Spleen (tissue), 11 donors: Measurements from ENCODE around the gene ZBTB3. TPM values are rescaled to one million over a fixed set of nuclear protein-coding genes. Genes with fewer than 3 reads are reported as not detected.
A peak's percentile ranks its signal among the peaks of the same experiment; 100 is the strongest.
"Not testable (repeated sequence)": the region's sequence is repeated elsewhere in the genome, so short reads cannot be mapped to it uniquely, and the experiment has no call there.

ENCODE experiments used
- DNase-seq: peaks from one replicate; pipeline ENCODE4 v3.0.0-alpha.2; 2020
- H3K27ac ChIP-seq, 8 donors: fragments of 200-600 bp; sonication (generic) in 7 of 8; 1 replicate in 4 of 8; 2 replicates in 4 of 8; pipeline versions ENCODE4 v1.5.0 to v1.8.0; 2016 to 2021; ENCODE audit warnings: inconsistent platforms in 4 of 8, mild to moderate bottlenecking in 4 of 8, moderate library complexity in 1 of 8
- H3K27me3 ChIP-seq, 7 donors: fragments of 200-600 bp; sonication (generic) in 6 of 7; replicated peaks in 1 of 7; 1 replicate in 4 of 7; 2 replicates in 3 of 7; pipeline versions ENCODE4 v1.5.0 to v1.8.0; 2016 to 2021; ENCODE audit warnings: inconsistent platforms in 3 of 7, mild to moderate bottlenecking in 1 of 7
- H3K36me3 ChIP-seq, 6 donors: fragments of 200-600 bp; sonication (generic) in 5 of 6; 1 replicate in 4 of 6; 2 replicates in 2 of 6; pipeline versions ENCODE4 v1.5.0 to v1.8.0; 2016 to 2021; ENCODE audit warnings: inconsistent platforms in 2 of 6
- H3K4me1 ChIP-seq, 6 donors: fragments of 200-600 bp; sonication (generic) in 5 of 6; 1 replicate in 3 of 6; 2 replicates in 3 of 6; pipeline versions ENCODE4 v1.5.0 to v1.8.0; 2016 to 2021; ENCODE audit warnings: inconsistent platforms in 3 of 6
- H3K4me3 ChIP-seq, 8 donors: fragments of 200-600 bp; sonication (generic) in 7 of 8; 1 replicate in 4 of 8; 2 replicates in 4 of 8; pipeline versions ENCODE4 v1.5.0 to v1.8.0; 2016 to 2021; ENCODE audit warnings: inconsistent platforms in 4 of 8, mild to moderate bottlenecking in 4 of 8, moderate library complexity in 2 of 8
- H3K9me3 ChIP-seq, 8 donors: fragments of 200-600 bp; sonication (generic) in 7 of 8; 1 replicate in 4 of 8; 2 replicates in 4 of 8; pipeline versions ENCODE4 v1.5.0 to v1.8.0; 2016 to 2021; ENCODE audit warnings: inconsistent platforms in 4 of 8
- CTCF ChIP-seq, 11 experiments: fragments of 200-600 bp in 7 of 11; fragments of 450-650 bp in 4 of 11; sonication (generic) in 4 of 11; IDR thresholded peaks in 8 of 11; conservative IDR thresholded peaks in 3 of 11; 1 replicate in 7 of 11; 2 replicates in 4 of 11; pipeline versions ENCODE4 v1.4.0 to v1.8.0; 2016 to 2021; ENCODE audit warnings: antibody characterized with exemption in 11 of 11, inconsistent platforms in 4 of 11, mild to moderate bottlenecking in 1 of 11
- POLR2A ChIP-seq, 3 donors: fragments of 450-650 bp; IDR thresholded peaks; one replicate each; pipeline ENCODE4 v1.5.1; 2017; ENCODE audit warnings: antibody characterized with exemption in 3 of 3, mild to moderate bottlenecking in 1 of 3
- POLR2AphosphoS5 ChIP-seq, 3 donors: sonication (generic); formaldehyde crosslinking; IDR thresholded peaks; one replicate each; pipeline ENCODE4 v1.5.1; 2017; ENCODE audit warnings: antibody characterized with exemption in 3 of 3
- WGBS, 5 donors: extraction: QIAGEN DNeasy Blood & Tissue Kit in 3 of 5; methylation state at CpG; one replicate each; pipeline versions ENCODE4 v1.1.5 to v1.1.7; 2013 to 2018; 5-methylcytosine and 5-hydroxymethylcytosine counted together
- intact Hi-C: fragments of 100-400 bp; cut with DNase I; formaldehyde crosslinking; loops from one replicate; pipeline ENCODE4 v1.15.0; 2023; ENCODE audit warnings: low total_unique reads
- microRNA-seq, 3 donors: library from miRNA; unstranded; fragments of <30 nt; microRNA quantifications; one replicate each; pipeline versions ENCODE4 to v1.1.0, GENCODE V29; 2019 to 2020
- polyA plus RNA-seq, 3 donors: library from polyadenylated mRNA; stranded (reverse); fragments of 200-250 nt; gene quantifications; one replicate each; pipeline ENCODE4 v1.2.1, GENCODE V29; 2013
- small RNA-seq, 4 donors: library from RNA; depleted of rRNA; stranded (forward); fragments of <200 nt; gene quantifications; one replicate each; pipeline ENCODE3, GENCODE V24; 2016
- total RNA-seq, 7 donors: library from RNA; depleted of rRNA in 3 of 7; stranded (reverse); fragments of >200 nt in 3 of 7; fragmentation: NEBNext Ultra II Directional in 4 of 7; extraction: Animal tissue kit (Norgen Biotek cat#: 25700) in 4 of 7; gene quantifications; one replicate each; pipeline versions ENCODE4 v1.1.0 to v1.2.1, GENCODE V29; 2016 to 2021
- donor health status: healthy with polysubstance abuse.
- donor health status: DM: no; HTN: no; CAD: no; lungs with moderate emphysema.
- donor health status: DM: no; HTN: no; CAD: no.
- donor health status: Bipolar disorder and iron deficiency.
- donor health status: healthy.
- donor health status: DM: no; HTN: no; CAD: no.
- donor health status: DM: yes; HTN: yes; CAD: no.

Gene ZBTB3
- total and polyA plus RNA-seq, 10 donors: 3.2 to 14.5 (median 10.0) TPM

DNA sequence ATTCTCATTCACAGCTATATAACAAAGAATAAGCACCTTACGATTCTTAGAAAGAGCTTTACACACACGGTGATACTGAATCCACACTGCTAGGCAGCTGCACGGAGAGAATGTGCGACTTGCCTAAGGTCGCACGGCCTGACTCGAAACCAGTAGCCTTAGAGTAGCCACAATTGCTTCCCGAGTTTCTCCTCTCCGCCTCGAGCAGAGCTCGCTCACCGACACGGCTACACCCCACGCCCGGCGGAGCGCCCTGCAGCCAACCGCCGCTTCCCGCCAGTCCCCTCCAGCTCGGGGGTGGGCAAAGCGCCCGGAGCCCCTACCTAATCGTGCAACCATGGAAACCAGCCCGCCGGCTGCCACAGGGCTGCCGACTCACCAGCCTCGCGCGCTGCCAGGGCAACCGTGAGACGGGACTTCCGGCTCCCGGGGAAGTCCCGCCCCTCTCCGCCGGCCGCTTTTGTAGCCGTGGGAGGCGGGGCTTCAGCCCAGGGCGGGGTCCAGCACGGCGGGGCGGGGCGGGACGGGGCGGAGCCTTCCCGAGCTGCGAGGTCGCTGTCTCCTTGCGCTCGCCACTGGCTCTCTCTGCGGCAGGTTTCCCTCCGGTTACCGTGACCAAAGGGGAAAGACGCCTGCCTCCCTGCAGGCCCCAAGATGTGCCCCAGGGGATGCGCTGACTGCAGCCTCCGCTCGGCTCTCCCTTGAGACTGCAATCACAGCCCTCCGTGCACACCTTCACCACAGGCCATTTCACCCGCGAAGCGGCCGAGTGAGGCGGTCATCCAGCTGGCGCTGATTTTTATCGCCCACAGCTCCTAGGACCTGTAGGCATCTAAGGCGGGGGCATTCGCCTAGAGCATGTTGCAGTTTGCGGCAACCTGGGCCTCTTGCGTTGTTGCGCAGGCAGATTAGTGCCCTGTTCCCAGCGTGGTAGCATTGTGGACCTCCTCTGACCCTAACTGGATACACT lies 47.8 kb downstream of the ZBTB3 start:
- H3K4me3 ChIP-seq: peak overlapping the region; percentile 67 to 94 (median 84)
- H3K27me3 ChIP-seq: no peaks in the 10 kb centered on the region
- intact Hi-C loops: no loop called here
- TF ChIP-seq POLR2AphosphoS5 (IDR thresholded peaks at IDR 0.05) (peak; percentile 83 to 92 (median 88)), POLR2A (IDR thresholded peaks at IDR 0.05) (peak in 1 of 3 donors; percentile 20), CTCF (IDR thresholded peaks at IDR 0.05 in 8 of 11, conservative IDR thresholded peaks at IDR 0.05 in 3 of 11) (peak in 3 of 11 experiments; percentile 13 to 33 (median 14))
- H3K36me3 ChIP-seq: peaks cover 0 to 27% (median 8%) of the 10 kb centered on the region in 6 donors
- peak overlapping the region; percentile 48 to 86 (median 78) for H3K27ac ChIP-seq
- H3K4me1 ChIP-seq: peaks cover 34 to 79% (median 51%) of the 10 kb centered on the region in 6 donors
- 7 to 13% (median 8%) methylated on average over 25 to 73 of the region's 73 CpGs for WGBS, 5 donors
- no peaks in the 10 kb centered on the region for H3K9me3 ChIP-seq
- peak; percentile 99 for DNase-seq

GRCh38 chr11:62705413-62705812 lies 48.5 kb downstream of the ZBTB3 start:
- intact Hi-C loops: no loop called here
- DNase-seq: peak; percentile 85

DNA sequence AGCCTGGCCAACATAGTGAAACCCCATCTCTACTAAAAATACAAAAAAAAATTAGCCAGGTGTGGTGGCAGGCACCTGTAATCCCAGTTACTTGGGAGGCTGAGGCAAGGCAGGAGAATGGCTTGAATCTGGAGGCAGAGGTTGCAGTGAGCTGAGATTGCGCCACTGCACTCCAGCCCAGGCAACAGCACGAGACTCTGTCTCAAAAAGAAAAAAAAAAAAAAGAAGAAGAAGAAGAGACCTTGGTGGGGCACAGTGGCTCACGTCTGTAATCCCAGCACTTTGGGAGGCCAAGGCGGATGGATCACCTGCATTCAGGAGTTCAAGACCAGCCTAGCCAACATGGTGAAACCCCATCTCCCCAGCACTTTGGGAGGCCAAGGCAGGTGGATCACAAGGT lies 50.0 kb downstream of the ZBTB3 start:
- WGBS, 5 donors: 66 to 87% (median 81%) methylated on average over 4 of the region's 4 CpGs
- H3K27ac ChIP-seq: peak overlapping the region in 1 of 8 donors; percentile 1
- H3K9me3 ChIP-seq, DNase-seq, intact Hi-C loops, H3K27me3 ChIP-seq, H3K4me3 ChIP-seq: not testable (repeated sequence)
- H3K4me1 ChIP-seq: peaks cover 26 to 62% (median 37%) of the 10 kb centered on the region in 6 donors
- H3K36me3 ChIP-seq: peaks cover 0 to 25% (median 3%) of the 10 kb centered on the region in 6 donors

More at GRCh38 chr11:62705413-62705812, 48.5 kb downstream of the ZBTB3 start:
- TF ChIP-seq POLR2AphosphoS5 (IDR thresholded peaks at IDR 0.05): no peak
- no peak for TF ChIP-seq CTCF (IDR thresholded peaks at IDR 0.05 in 8 of 11, conservative IDR thresholded peaks at IDR 0.05 in 3 of 11)
- no peak for TF ChIP-seq POLR2A (IDR thresholded peaks at IDR 0.05)
- H3K9me3 ChIP-seq: no peaks in the 10 kb centered on the region
- peak overlapping the region; percentile 67 to 94 (median 84) for H3K4me3 ChIP-seq
- peaks cover 0 to 27% (median 4%) of the 10 kb centered on the region in 6 donors for H3K36me3 ChIP-seq
- H3K4me1 ChIP-seq: peaks cover 31 to 72% (median 48%) of the 10 kb centered on the region in 6 donors
- 64 to 73% (median 67%) methylated on average over 6 to 7 of the region's 7 CpGs for WGBS, 5 donors
- peak overlapping the region; percentile 48 to 86 (median 78) for H3K27ac ChIP-seq
- no peaks in the 10 kb centered on the region for H3K27me3 ChIP-seq

- no peak for DNase-seq
- no peaks in the 10 kb centered on the region for H3K27me3 ChIP-seq
- H3K36me3 ChIP-seq: peaks cover 0 to 25% (median 3%) of the 10 kb centered on the region in 6 donors
- no peak for TF ChIP-seq CTCF (IDR thresholded peaks at IDR 0.05 in 8 of 11, conservative IDR thresholded peaks at IDR 0.05 in 3 of 11)
- no peak for TF ChIP-seq POLR2A (IDR thresholded peaks at IDR 0.05)
- TF ChIP-seq POLR2AphosphoS5 (IDR thresholded peaks at IDR 0.05): no peak
- H3K27ac ChIP-seq: peak overlapping the region in 3 of 8 donors; percentile 33 to 56 (median 38)
- no peak overlapping the region for H3K4me3 ChIP-seq
- peaks cover 15 to 45% (median 22%) of the 10 kb centered on the region in 6 donors for H3K4me1 ChIP-seq
- WGBS, 5 donors: 62 to 83% (median 76%) methylated on average over 8 to 11 of the region's 11 CpGs
- H3K9me3 ChIP-seq: no peaks in the 10 kb centered on the region
- intact Hi-C loops: no loop called here
Observed at GRCh38 chr11:62702246-62702645, 51.7 kb downstream of the ZBTB3 start.

Small RNA genes lying within 50 kb of the gene (microRNA-seq; reads per million reads assigned to microRNA genes)
- 1.1 to 1.4 (median 1.4) reads per million in 3 donors for gene MIR6514
- 0 to 0.35 (median 0) reads per million in 3 donors for gene MIR6748

Small RNA genes lying within 50 kb of the gene (small RNA-seq; reads per million reads assigned to genes)
- 0.12 to 0.56 (median 0.25) reads per million in 4 donors for gene MIR6514

Other genes starting within 250 kb of the ZBTB3 start
- 100 to 1,000 TPM; 168 to 370 (median 289) TPM for gene AHNAK, start 207.4 kb downstream of the ZBTB3 start, total RNA-seq
- gene AHNAK, start 207.4 kb downstream of the ZBTB3 start, polyA plus RNA-seq: 10 to 100 TPM; 11.8 to 24.0 (median 12.0) TPM
- 1,000 to 10,000 TPM in 6 of 7 donors, 100 to 1,000 TPM in 1; 989 to 1,475 (median 1,270) TPM for gene EEF1G, start 180.3 kb downstream of the ZBTB3 start, total RNA-seq
- gene EEF1G, start 180.3 kb downstream of the ZBTB3 start, polyA plus RNA-seq: 1,000 to 10,000 TPM; 2,364 to 2,501 (median 2,474) TPM
- 10 to 100 TPM; 14.4 to 30.9 (median 20.1) TPM for gene TUT1, start 162.6 kb downstream of the ZBTB3 start, total RNA-seq
- gene TUT1, start 162.6 kb downstream of the ZBTB3 start, polyA plus RNA-seq: 10 to 100 TPM; 14.5 to 24.1 (median 16.1) TPM
- gene MTA2, start 152.3 kb downstream of the ZBTB3 start, total RNA-seq: 100 to 1,000 TPM; 102 to 154 (median 114) TPM
- gene MTA2, start 152.3 kb downstream of the ZBTB3 start, polyA plus RNA-seq: 10 to 100 TPM; 55.3 to 94.6 (median 58.5) TPM
- gene EML3, start 141.4 kb downstream of the ZBTB3 start, total RNA-seq: 100 to 1,000 TPM in 5 of 7 donors, 10 to 100 TPM in 2; 46.7 to 159 (median 116) TPM
- gene EML3, start 141.4 kb downstream of the ZBTB3 start, polyA plus RNA-seq: 100 to 1,000 TPM in 1 of 3 donors, 10 to 100 TPM in 2; 51.0 to 116 (median 78.6) TPM
- gene ROM1, start 140.9 kb downstream of the ZBTB3 start, total RNA-seq: 1 to 10 TPM; 4.3 to 8.8 (median 5.6) TPM
- gene ROM1, start 140.9 kb downstream of the ZBTB3 start, polyA plus RNA-seq: 10 to 100 TPM in 1 of 3 donors, 1 to 10 TPM in 2; 4.2 to 15.0 (median 6.1) TPM
- gene B3GAT3, start 132.2 kb downstream of the ZBTB3 start, total RNA-seq: 10 to 100 TPM; 25.2 to 43.7 (median 37.1) TPM
- gene B3GAT3, start 132.2 kb downstream of the ZBTB3 start, polyA plus RNA-seq: 10 to 100 TPM; 41.9 to 65.7 (median 63.1) TPM
- 100 to 1,000 TPM; 122 to 245 (median 198) TPM for gene GANAB, start 107.5 kb downstream of the ZBTB3 start, total RNA-seq
- 10 to 100 TPM; 49.0 to 72.4 (median 53.6) TPM for gene GANAB, start 107.5 kb downstream of the ZBTB3 start, polyA plus RNA-seq
- 10 to 100 TPM; 16.9 to 34.5 (median 24.8) TPM for gene INTS5, start 100.9 kb downstream of the ZBTB3 start, total RNA-seq
- gene INTS5, start 100.9 kb downstream of the ZBTB3 start, polyA plus RNA-seq: 10 to 100 TPM in 1 of 3 donors, 1 to 10 TPM in 2; 4.4 to 13.7 (median 7.0) TPM
- gene C11orf98, start 89.0 kb downstream of the ZBTB3 start, total RNA-seq: 10 to 100 TPM; 30.9 to 43.7 (median 42.5) TPM
- 100 to 1,000 TPM; 144 to 164 (median 152) TPM for gene C11orf98, start 89.0 kb downstream of the ZBTB3 start, polyA plus RNA-seq
- 10 to 100 TPM in 6 of 7 donors, 1 to 10 TPM in 1; 3.0 to 19.4 (median 13.2) TPM for gene CSKMT, start 88.8 kb downstream of the ZBTB3 start, total RNA-seq
- 10 to 100 TPM; 32.6 to 59.4 (median 40.3) TPM for gene CSKMT, start 88.8 kb downstream of the ZBTB3 start, polyA plus RNA-seq
- 1 to 10 TPM; 4.9 to 6.5 (median 5.9) TPM for gene UQCC3, start 82.5 kb downstream of the ZBTB3 start, total RNA-seq
- 10 to 100 TPM; 20.2 to 23.7 (median 23.3) TPM for gene UQCC3, start 82.5 kb downstream of the ZBTB3 start, polyA plus RNA-seq
- 10 to 100 TPM in 6 of 7 donors, 1 to 10 TPM in 1; 10.0 to 20.2 (median 12.8) TPM for gene LBHD1, start 81.9 kb downstream of the ZBTB3 start, total RNA-seq
- gene LBHD1, start 81.9 kb downstream of the ZBTB3 start, polyA plus RNA-seq: 10 to 100 TPM in 2 of 3 donors, 1 to 10 TPM in 1; 7.3 to 21.2 (median 15.1) TPM
- 100 to 1,000 TPM in 6 of 7 donors, 10 to 100 TPM in 1; 93.8 to 158 (median 128) TPM for gene UBXN1, start 75.1 kb downstream of the ZBTB3 start, total RNA-seq
- gene UBXN1, start 75.1 kb downstream of the ZBTB3 start, polyA plus RNA-seq: 100 to 1,000 TPM; 198 to 209 (median 203) TPM
- not detected for gene LRRN4CL, start 64.6 kb downstream of the ZBTB3 start, total RNA-seq
- under 1 TPM; 0.04 to 0.48 (median 0.17) TPM for gene LRRN4CL, start 64.6 kb downstream of the ZBTB3 start, polyA plus RNA-seq
- 10 to 100 TPM; 25.6 to 66.0 (median 34.4) TPM for gene BSCL2, start 46.7 kb downstream of the ZBTB3 start, total RNA-seq
- 10 to 100 TPM; 47.7 to 62.6 (median 47.8) TPM for gene BSCL2, start 46.7 kb downstream of the ZBTB3 start, polyA plus RNA-seq
- not detected for gene GNG3, start 46.5 kb downstream of the ZBTB3 start, total RNA-seq
- gene GNG3, start 46.5 kb downstream of the ZBTB3 start, polyA plus RNA-seq: under 1 TPM in 2 of 3 donors, not detected in 1; 0.12 to 0.13 TPM
- gene HNRNPUL2, start 26.7 kb downstream of the ZBTB3 start, total RNA-seq: 10 to 100 TPM; 39.3 to 62.8 (median 48.5) TPM
- 10 to 100 TPM; 26.4 to 37.1 (median 29.3) TPM for gene HNRNPUL2, start 26.7 kb downstream of the ZBTB3 start, polyA plus RNA-seq
- gene TTC9C, start 25.7 kb downstream of the ZBTB3 start, total RNA-seq: 10 to 100 TPM; 25.4 to 47.1 (median 30.5) TPM
- 10 to 100 TPM; 27.8 to 35.6 (median 33.4) TPM for gene TTC9C, start 25.7 kb downstream of the ZBTB3 start, polyA plus RNA-seq
- 10 to 100 TPM; 52.1 to 74.0 (median 60.2) TPM for gene POLR2G, start 7.4 kb upstream of the ZBTB3 start, total RNA-seq
- gene POLR2G, start 7.4 kb upstream of the ZBTB3 start, polyA plus RNA-seq: 100 to 1,000 TPM; 129 to 153 (median 135) TPM
- gene TAF6L, start 17.2 kb upstream of the ZBTB3 start, total RNA-seq: 10 to 100 TPM; 16.6 to 28.8 (median 23.7) TPM
- gene TAF6L, start 17.2 kb upstream of the ZBTB3 start, polyA plus RNA-seq: 10 to 100 TPM; 11.9 to 37.5 (median 21.1) TPM
- gene TMEM179B, start 33.2 kb upstream of the ZBTB3 start, total RNA-seq: 10 to 100 TPM; 39.0 to 80.8 (median 48.3) TPM
- gene TMEM179B, start 33.2 kb upstream of the ZBTB3 start, polyA plus RNA-seq: 10 to 100 TPM; 46.1 to 57.1 (median 54.6) TPM
- 10 to 100 TPM; 11.2 to 27.8 (median 13.6) TPM for gene TMEM223, start 37.8 kb upstream of the ZBTB3 start, total RNA-seq
- 10 to 100 TPM; 19.0 to 32.8 (median 25.0) TPM for gene TMEM223, start 37.8 kb upstream of the ZBTB3 start, polyA plus RNA-seq
- 100 to 1,000 TPM in 4 of 7 donors, 10 to 100 TPM in 3; 87.7 to 125 (median 118) TPM for gene NXF1, start 51.3 kb upstream of the ZBTB3 start, total RNA-seq
- gene NXF1, start 51.3 kb upstream of the ZBTB3 start, polyA plus RNA-seq: 100 to 1,000 TPM in 2 of 3 donors, 10 to 100 TPM in 1; 83.1 to 271 (median 194) TPM
- gene STX5, start 77.9 kb upstream of the ZBTB3 start, total RNA-seq: 10 to 100 TPM; 40.5 to 50.7 (median 43.7) TPM
- 10 to 100 TPM; 20.9 to 27.0 (median 23.5) TPM for gene STX5, start 77.9 kb upstream of the ZBTB3 start, polyA plus RNA-seq
- not detected for gene TEX54, start 78.7 kb upstream of the ZBTB3 start, total RNA-seq
- not detected for gene TEX54, start 78.7 kb upstream of the ZBTB3 start, polyA plus RNA-seq
- gene WDR74, start 85.4 kb upstream of the ZBTB3 start, total RNA-seq: 10 to 100 TPM; 29.0 to 62.2 (median 46.4) TPM
- gene WDR74, start 85.4 kb upstream of the ZBTB3 start, polyA plus RNA-seq: 10 to 100 TPM; 56.0 to 66.2 (median 60.1) TPM
- gene SLC3A2, start 126.7 kb upstream of the ZBTB3 start, total RNA-seq: 100 to 1,000 TPM; 102 to 138 (median 114) TPM
- gene SLC3A2, start 126.7 kb upstream of the ZBTB3 start, polyA plus RNA-seq: 10 to 100 TPM; 48.7 to 58.4 (median 52.8) TPM
- not detected for gene CHRM1, start 167.2 kb upstream of the ZBTB3 start, total RNA-seq
- not detected for gene CHRM1, start 167.2 kb upstream of the ZBTB3 start, polyA plus RNA-seq
- not detected for gene SLC22A6, start 230.8 kb upstream of the ZBTB3 start, total RNA-seq
- not detected for gene SLC22A6, start 230.8 kb upstream of the ZBTB3 start, polyA plus RNA-seq